GM19395 (cell line): Measurements from ENCODE around the gene ERI3.

Experiments used
- ATAC-seq: cut with Tn5 transposase; IDR thresholded peaks from one replicate; pipeline ENCODE4 v1.9.1; 2021; ENCODE audit warnings: mild to moderate bottlenecking, moderate library complexity; ENCODE audit not compliant: unreplicated experiment

The ERI3 gene

GRCh38 chr1:44239961-44240371, 115.1 kb downstream of the ERI3 start:
- no peak for ATAC-seq

- no peak for ATAC-seq
Observed at GRCh38 chr1:44239331-44239960, 115.6 kb downstream of the ERI3 start.

GRCh38 chr1:44238660-44239059, 116.4 kb downstream of the ERI3 start:
- ATAC-seq = no peak

DNA sequence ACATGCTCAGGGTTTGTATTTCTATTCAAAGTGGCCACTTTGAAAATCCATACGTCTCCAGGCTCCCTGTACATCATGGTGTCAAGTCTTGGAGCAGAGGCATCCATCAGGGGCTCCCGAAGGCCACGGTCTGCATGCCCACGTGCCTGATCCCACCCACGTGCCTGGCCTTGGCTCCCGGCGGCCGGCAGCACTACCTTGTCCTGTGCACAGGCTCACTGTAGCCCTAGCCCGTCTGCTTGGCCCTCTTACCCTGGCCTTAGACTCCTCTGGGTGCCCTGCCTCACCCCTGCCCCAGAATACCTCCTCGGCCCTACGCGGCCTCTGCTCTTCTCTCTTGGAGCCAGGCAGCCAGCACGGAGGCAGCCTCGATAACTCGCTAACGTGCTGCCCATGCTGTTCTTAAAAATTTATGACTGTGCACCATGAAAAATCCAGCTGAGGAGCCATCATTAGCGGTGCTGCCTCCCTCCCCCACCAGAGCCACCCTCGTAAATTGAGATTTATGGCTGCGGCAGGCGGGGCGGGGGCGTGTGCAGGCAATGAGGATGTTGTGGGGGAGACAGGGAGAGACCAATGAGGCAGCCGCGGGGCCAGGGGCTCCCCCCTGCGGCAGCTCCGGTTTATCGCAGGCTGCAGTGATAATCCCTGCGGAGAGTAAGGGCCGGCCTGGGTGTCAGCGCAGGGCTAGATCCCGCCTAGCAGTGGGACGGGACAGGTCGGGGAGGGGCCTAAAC, 117.2 kb downstream of the ERI3 start:
- ATAC-seq = no peak

DNA sequence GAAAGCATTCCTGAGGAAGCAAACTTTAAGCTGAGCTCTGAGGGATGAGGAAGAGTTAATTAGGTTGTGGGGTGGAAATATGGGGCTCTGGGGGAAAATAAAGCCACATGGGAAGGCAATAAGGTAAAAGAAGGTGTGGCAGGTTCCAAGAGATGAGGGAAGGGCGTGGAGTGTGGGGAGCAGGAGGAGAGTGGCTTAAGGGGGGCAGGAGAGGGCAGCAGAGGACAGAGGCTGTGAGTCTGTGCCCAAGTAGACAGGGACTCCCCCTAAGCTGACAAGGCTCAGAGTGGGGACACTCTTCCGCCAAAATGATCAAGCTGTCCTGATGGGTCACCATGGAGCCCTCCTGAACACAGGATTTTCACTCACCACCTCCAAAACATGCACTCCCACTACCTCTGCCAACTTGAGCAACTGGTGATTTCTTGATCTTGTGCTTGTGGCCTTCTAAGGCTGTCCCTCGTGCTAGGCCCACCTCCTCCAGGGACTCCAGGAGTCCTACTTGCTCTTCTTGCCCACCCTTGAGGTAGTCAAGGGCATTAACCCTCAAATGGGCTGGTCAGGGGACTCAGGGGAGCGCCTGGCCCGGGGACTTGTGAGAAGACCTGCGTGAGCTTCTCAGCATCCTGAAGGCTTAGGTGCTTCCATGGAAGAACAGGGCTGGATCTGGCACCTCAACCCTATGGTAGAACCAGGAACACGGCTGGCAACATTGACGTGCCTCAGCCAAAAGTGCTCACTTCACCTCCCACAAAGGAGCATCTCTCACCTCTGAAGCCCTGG, 118.4 kb downstream of the ERI3 start:
- ATAC-seq = no peak

GRCh38 chr1:44235808-44236207, 119.2 kb downstream of the ERI3 start:
- no peak for ATAC-seq

DNA sequence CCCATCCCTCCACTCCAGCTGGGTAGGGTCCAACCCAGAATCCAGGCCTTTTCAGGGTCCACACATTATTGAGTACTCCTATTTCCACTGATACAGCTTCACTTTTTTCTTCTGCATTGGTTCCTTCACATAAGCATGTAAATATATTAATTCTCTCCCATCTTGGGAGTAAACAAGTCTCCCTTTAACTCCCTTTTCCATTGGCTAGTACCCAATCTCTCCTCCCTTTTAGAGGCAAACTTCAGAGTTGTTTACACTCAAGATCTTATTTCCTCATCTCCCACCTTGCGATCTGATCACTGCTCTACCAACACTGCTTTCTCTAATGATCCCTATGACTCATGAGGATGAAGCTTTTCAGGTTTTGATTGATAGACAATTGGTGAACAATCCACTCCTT, 121.5 kb downstream of the ERI3 start:
- no peak for ATAC-seq

GRCh38 chr1:44230796-44231195, 124.3 kb downstream of the ERI3 start:
- ATAC-seq = no peak

DNA sequence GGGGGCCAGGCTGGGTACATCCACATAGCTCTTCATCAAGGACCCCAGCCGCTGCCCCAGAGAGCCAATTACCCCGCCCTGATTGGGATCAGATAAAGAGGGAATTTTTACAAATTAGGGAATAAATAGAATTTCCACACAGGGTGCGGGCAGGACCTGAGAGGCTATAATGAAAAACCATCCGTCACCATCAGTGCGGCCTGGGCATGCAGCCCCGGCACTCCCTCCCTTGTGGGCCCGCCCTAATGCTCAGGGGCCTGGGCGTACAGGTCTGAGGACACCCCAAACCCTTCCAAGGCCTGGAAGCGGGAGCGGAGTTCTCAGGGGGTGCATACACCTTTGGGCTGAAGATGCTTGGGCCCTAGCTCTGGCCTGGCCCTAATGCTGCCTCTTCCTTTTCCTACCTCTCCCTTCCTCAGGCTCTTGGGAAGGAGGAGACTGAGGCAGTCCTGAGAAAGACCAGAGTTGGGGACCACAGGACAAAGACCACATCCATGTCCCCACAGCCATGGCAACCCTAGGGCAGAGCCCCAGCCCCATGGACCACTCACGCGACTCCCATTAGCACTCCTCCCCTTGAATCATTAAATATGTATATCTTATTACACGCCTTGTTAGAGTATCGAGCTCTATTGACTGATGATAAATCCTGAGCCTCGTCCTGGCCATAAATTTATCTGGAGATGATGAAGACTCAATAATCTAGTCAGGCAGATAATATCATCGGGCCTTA, 125.5 kb downstream of the ERI3 start:
- ATAC-seq = no peak

GRCh38 chr1:44228218-44228617, 126.8 kb downstream of the ERI3 start:
- no peak for ATAC-seq

- ATAC-seq = no peak
Observed at GRCh38 chr1:44227211-44227610, 127.8 kb downstream of the ERI3 start.

- no peak for ATAC-seq
Observed at GRCh38 chr1:44225761-44226160, 129.3 kb downstream of the ERI3 start.

DNA sequence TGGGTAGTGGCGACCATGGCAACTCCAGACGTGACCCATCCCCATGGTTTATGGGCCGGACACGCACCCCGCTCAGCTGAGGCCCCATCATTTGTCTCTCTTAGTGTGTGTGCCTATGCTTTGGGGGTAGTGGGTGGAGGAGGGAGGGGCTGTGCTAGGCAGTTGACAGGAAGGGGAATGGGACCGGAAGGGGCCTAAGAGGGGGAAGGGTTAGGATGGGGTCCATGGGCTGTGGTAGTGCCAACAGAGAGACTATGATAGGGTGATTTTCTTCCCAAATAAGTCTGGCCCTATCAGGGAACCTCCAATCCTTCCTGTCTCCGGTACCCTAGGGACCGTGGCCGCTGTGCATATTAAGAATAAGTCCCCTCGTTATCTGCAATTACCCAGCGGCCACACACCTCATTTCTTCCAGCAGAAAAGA, 131.9 kb downstream of the ERI3 start:
- ATAC-seq = no peak

- ATAC-seq = no peak
Observed at GRCh38 chr1:44222397-44223186, 132.5 kb downstream of the ERI3 start.

- no peak for ATAC-seq
Observed at GRCh38 chr1:44221769-44222168, 133.3 kb downstream of the ERI3 start.

DNA sequence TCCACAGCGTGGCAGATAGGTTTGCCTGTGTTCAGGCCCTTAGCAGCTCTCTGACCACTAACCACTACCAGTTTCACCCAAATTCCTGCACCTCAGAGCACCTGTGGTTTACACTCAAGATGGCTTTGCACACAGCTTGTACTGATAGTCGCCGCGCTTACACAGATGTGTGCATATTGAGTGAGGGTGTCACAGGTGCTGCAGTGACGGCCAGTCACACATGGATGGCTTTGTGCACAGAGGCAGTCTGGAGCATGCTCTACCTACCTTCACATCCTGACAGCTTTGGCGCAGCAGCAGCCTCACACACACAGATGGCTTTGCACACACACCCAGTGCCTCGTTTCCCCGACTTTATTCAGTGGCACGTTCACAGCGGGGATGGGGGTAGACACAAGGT, 134.3 kb downstream of the ERI3 start:
- ATAC-seq = no peak

DNA sequence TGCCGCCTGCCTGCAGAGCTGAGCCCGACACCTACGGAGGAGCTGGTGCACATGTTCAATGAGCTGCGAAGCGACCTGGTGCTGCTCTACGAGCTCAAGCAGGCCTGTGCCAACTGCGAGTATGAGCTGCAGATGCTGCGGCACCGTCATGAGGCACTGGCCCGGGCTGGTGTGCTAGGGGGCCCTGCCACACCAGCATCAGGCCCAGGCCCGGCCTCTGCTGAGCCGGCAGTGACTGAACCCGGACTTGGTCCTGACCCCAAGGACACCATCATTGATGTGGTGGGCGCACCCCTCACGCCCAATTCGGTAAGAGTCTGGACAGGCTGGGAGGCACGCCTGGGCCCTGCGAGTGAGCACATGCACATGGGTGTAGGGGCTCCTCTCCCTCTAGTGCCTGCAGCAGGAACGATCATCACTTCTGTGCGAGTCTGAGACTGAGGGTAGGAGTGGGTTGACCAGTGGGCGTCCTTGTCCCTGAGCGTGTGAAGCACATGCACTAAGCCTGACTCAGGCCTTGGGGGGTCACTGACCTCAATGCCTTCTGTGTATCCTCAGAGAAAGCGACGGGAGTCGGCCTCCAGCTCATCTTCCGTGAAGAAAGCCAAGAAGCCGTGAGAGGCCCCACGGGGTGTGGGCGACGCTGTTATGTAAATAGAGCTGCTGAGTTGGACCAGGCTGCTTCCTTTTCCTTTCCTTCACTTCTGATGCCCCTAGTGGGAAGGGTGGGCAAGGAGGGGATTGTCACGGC, 134.9 kb downstream of the ERI3 start:
- ATAC-seq = no peak

- ATAC-seq = no peak
Observed at GRCh38 chr1:44219301-44219626, 135.8 kb downstream of the ERI3 start.

GRCh38 chr1:44218503-44219300, 136.4 kb downstream of the ERI3 start:
- no peak for ATAC-seq
